ENCODE data around the gene THOC7.

THOC7 gene

DNA sequence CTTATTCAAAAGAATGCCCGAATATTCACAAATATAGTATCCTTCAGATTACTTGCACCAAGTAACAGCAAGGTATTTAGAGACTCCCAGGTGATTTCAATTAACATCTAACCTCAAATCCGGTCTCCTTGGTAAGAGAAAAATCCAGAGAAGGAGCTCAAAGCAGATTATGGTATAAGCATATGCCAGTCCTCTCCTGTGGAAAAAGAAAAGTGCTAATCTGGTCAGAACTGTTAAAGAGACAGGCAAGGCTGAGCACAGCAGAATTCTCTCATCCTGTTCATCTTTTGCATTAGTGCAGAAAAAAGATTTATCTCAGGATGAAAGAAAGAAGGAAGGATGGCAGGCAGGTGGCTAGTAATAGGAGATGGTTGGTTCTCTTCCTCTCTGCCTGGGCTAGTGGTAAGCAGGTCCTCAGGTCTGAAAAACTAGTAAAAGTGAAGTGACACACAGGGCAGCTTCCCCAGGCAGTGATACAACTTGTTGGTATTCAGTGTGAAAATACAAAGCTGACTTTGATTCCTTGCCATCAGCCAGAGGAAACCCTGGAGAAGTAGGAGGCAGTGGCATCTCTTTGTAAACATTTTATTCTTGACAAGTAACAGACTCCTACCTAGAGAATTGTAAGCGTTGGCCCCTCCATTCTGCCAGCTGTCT is 14.3 kb upstream of the THOC7 start:
- DNase-seq = no peak

DNA sequence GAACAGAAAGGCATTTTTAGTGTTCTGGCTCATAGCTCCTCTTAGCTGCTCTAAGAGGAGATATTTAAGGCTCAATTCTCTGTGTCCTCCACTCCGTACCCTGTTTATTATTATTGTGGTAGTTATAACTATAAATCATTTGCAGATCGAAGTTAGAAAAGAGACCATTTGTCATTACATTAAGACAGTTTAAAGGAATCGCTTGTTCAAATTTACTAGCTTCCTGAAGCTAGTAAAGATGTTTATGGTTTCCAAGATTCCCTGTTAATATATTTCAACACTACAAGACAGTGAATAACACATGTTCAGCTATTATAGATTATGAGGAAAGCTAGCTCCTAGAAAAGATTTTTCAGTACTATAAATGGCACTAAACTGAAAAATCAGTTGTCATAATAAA is 12.7 kb upstream of the THOC7 start:
- no peak for DNase-seq

DNA sequence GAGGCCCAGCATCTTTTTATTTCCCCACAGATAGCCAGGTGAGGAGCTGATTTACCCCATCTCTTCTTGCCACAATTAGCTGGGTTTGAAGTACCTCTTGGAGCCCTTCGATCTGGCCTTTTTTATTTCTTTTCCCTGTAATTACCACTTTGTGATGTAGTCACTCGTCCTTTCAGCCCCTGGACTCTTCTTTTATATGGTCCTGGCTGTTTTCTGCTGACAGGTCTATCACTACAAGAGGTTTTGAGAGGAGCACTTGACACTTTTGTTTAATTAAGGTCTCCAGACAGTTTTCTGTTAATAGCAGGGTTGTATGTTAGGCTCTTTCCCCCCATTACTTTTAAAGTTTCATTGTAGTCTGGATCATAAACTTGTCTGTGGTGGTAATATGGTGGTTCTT is 11.9 kb upstream of the THOC7 start:
- DNase-seq = no peak

DNA sequence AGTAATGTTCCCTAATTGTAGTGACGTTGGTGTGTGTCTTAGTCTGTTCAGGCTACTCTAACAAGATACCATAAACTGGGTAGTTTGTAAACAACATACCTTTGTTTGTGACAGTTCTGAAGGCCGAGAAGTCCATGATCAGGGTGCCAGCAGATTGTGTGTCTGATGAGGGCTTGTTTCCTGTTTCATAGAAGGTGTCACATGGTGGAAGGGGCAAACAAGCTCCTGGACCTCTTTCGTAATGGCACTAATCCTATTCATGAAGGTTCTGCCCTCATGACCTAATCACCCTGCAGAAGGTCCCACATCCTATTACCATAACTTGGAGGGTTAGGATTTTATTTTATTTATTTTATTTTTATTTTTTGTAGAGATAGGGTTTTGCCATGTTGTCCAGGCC is 11.2 kb upstream of the THOC7 start:
- DNase-seq = no peak

DNA sequence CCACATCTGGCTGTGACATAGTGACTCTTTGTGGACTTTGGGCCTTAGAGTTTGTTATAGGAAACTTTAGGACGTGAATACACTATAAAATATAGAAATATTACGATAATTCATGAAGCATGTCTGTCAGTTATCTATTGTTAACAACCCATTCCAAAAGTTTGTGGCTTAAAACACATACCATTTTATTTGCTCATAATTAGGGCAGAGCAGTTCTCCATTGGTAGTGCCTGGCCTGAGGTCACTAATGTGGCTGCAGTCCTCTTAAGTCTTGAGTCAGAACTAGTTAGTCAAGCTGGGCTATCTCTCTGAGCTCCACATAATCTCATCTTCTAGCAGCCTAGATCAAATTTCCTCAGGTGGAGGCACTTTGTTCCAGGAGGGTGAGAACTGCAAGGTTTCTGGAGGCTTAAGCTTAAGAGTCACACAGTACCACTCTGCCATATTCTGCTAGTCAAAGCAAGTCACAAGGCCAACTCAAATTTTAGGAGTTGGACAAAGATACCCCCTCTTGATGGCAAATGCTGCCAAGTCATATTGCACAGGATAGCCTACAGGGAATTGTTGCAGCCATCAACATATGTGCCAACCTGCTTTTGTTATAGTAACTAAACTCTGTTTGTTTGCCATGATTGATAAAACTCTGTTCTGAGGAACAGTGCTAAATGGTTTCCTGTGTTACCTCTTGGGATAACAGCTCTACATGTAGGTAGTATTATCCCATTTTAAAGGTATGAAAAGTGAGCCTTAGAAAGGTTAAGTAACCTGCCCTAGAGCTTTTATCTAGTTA is 8.7 kb upstream of the THOC7 start:
- no peak for DNase-seq

DNA sequence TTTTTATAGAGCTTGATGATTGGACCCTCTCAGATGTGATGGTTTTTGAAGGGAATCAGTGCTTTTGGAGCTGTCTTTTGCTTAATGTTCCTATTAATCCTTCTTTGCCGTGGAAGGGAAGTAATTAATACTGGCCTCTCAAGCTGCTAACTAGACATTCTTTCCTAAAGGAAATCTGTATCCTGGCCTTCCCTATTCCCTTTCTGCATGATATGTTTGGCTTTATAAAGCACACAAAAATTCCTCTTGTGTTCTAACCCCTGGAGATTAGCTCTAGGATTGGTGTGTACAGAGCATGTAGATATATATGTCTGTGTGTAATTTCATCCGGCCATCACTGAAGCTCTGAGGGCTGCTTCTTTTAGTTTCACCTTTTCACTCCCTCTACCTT is 7.0 kb upstream of the THOC7 start:
- no peak for DNase-seq

DNA sequence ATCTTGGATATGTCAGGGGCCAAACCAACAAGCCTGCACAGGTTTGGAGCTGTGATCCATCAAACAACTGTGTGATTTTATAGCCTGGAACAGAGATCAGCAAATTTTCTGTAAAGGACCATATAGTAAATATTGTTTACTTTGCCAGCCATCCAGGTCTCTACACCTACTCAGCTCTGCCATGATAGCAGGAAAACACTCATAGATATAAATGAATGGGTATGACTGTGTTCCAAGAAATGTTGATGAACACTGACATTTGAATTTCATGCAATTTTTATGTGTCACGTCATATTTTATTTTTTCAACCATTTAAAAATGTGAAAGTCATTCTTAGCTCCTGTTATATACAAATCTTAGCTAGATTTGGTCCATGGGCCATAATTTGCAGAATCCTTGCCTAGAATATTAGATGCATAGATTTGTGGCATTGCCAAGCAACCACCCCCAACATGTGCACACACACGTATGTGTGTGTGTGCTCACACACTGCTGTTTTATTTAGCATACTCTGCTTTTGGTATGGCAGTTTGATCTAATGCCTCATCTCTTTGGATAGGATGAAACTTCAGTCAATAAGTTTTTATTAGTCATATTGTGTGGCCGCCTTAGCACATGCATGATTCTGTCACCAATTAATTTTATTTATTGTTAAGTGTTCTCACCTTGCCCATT is 6.5 kb upstream of the THOC7 start:
- DNase-seq = no peak

DNA sequence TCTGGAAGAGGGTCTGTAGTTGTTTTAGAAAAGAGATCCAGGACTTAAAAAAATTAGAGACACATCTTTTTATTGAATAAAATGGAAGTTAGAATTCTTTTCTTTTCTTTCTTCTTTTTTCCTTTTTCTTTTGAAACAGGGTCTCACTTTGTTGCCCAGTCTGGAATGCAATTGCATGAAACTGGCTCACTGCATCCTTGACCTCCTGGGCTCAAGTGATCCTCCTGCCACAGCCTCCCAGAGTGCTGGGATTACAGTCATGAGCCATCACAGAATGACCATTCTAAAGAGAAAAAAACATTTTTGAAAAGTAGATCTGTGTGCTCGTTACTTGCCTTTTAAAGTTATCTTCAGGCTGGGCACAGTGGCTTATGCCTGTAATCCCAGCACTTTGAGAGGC is 3.6 kb upstream of the THOC7 start:
- no peak for DNase-seq

DNA sequence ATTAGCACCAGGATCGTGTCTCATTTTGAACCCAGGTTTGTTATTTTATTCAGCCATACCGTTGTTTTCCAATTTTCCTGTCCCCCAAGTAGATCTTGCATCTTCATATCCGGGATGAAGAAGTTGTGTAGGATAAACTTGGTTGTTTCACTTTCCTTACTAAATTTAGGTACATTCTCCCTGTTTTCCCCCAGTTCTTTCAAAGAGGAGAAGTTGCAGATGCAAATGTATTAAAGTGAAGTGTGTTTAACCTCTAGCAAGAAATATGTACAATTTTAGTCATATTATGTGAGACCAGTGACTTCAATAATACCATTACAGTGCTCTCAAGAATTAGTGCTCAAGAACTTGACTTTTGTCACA is 1.3 kb upstream of the THOC7 start:
- no peak for DNase-seq

DNA sequence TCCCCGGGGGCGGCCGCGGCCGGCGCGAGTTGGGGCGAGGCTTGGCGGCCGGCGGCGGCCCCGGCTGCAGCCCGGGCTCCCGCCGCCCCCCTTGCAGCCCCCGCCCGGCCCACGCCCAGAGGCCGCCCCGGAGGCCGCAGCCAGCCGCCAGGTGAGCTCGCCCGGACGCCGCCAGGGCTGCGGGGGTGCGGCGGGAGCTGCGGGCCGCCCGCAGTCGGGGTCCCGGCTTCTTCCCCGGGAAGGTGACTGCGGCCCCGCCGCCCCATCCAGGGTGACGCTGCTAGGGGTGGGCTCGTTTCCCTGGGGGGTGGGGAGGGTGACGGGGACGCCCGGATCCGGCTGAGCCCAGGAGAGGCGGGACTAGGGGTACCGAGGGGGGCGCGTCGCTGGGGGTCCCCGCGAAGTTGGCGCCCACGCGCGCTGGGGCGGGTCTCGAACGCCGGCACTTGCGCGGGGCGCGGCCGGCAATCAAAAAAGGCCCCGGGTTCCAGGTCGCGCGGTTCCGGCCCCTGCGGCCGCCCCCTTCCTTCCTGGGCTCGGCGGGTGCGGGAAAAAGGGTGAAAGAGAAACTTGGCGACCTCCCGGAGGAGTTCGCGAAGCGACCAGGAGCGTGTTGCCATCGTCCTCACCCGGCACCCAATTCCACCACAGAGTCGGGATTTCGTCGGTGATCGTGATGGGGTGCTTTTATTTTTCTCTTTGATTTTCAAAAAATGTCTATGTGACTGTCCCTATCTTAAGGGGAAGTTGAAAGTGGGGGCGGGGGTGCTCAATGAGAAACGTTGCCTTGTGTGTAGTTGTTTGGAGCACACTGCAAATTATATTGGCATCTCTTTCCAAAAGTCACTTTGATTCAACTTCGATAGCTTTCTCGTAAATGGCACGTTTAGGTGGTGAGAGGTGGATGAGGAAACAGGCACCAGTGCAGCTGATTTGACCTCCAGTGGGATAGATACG is 681 bp upstream of the THOC7 start:
- DNase-seq = peak; percentile 33

DNA sequence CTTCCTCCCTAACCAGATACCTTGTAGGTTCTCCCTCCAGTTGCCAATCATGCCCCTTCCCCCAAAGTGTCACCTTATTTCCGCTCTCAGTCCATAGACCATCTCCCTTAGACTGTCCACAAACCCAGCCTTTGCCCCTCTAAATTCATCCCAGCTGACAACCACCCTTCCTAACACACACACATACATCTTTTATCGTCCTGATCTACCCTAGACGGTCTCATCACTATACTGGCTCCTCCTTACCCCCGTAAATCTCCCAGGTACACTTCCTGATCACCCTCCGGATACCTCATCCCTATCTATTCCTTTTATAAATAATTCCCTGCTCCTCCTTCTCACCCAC is 828 bp downstream of the THOC7 start:
- no peak for DNase-seq

DNA sequence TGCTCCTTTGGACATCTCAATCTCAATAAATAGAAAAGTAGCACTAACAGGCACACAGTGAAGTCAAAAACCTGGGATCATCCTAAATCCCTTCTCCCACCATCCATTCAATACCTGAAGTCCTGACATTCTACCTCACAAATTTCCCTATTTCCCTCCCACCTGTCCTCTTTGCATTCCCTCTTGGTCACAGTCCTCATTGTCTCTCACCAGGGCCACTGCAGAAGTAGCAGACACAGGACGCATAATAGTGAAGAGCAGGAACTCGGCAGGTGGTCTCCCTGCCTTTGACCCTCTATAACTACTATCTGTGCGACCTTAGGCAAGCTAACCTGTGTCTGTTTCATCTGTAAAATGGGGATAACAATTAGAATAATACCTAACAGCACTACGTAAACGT is 2.3 kb downstream of the THOC7 start:
- DNase-seq = no peak

DNA sequence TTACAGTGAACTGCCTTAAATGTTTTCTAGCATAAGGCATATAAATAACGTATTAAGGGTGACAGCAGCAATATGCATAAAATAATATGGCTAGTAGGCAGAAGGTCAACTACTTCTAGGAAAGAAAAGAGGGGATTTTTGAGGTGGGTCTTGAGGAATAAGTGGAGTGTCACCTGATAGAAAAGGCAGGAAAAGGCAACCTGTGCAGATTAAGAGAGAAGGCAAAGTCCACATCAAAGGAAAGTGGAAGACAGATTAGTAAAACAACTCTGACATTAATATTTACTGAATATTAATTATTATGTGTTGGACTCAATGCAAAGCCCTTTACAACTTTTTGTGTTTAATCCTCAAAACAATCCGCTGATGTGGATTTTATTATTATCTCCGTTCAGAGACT is 2.8 kb downstream of the THOC7 start:
- DNase-seq = no peak

DNA sequence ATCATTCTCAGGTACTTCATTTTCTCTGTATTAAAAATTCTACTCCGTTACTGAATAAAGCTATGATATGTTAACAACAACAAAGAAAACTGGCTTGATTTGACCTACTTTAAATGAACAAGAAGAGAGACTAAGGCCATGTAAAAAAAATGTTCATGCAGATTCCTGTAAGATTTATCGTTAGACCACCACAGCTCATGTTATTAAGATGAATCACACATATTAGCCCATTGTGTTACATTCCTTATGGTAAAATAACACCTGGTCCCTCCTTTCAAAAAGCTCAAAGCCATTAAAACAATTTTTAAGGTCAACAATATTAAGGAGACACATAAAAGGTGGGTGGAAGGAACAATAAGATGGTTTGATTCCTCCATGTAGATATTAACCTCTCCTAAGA is 6.3 kb downstream of the THOC7 start:
- no peak for DNase-seq

DNA sequence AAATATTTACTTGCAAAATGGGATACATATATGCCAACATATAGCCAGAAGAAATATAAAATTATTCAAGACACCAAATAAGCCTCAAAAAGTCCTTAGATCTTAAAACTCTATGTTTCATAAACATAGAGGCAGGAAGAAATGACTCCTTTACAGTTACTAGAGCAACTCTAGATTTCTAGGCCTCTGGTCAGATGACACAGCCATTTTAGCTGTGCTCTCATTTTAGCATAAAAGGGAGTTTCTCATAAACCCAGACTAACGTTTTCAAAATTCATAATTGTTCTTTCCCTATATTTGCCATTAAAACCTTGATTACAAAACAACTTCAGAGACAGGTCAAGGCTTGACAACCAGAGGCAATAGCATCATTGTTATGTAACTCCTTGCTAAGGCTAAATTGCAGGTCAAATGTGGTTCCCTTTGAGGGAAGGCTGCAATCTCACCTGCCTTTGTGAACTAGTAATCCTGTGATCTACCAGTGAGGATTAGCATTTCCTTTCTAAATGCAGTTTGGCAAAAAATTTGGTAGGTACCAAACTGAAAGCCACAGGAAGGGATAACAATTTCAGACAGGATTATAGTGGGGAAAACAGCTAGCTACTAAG is 8.2 kb downstream of the THOC7 start:
- DNase-seq = no peak

DNA sequence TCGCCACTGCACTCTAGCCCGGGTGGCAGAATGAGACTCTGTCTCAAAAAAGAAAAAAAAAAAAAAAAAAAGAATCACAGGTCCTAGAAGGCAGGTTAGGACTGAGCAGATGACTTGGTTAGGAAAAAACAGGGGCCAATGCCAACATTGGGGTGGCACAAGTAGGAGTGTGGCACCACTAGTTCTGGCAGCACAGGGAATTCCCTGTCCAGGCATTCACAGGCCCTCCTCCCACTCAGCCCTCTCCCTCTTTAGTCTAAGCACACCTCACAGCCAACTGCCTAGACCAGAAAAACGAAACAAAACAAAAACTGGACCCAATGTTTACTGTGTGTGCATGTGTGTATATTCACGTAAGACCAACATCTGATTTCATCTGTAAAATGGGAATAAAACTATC is 10.5 kb downstream of the THOC7 start:
- no peak for DNase-seq

DNA sequence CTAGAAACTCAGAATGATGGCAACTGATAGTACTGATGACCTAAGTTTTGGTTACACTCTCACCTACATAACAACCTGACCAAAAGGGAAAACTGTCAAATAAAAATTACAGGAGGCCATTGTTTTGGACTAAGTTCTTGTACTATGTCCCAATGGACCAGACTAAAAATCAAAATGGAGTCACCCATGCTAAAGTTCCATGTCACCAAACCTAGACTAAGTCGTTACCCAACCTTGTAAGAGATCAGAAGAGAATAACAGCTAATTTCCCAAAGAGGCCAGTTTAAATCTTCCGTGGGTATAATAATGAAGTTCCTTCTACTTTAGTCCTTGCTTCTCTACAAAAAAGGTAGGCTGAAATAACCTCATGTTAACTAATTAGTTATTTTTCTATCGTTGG is 12.3 kb downstream of the THOC7 start:
- no peak for DNase-seq

DNA sequence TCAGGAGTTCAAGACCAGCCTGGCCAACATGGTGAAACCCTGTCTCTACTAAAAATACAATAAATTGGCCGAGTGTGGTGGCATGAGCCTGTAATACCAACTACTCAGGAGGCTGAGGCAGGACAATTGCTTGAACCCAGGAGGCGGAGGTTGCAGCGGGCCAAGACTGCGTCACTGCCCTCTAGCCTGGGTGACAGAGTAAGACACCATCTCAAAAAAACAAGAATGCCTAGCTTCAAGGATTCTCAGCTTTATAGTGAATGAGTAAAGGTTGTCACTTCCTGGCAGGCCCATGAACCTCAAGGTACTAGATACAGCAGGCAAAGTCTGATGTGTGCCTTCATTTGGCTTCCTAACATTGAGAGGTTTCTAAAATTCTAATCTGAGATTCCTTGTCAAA is 14.4 kb downstream of the THOC7 start:
- DNase-seq = no peak

DNA sequence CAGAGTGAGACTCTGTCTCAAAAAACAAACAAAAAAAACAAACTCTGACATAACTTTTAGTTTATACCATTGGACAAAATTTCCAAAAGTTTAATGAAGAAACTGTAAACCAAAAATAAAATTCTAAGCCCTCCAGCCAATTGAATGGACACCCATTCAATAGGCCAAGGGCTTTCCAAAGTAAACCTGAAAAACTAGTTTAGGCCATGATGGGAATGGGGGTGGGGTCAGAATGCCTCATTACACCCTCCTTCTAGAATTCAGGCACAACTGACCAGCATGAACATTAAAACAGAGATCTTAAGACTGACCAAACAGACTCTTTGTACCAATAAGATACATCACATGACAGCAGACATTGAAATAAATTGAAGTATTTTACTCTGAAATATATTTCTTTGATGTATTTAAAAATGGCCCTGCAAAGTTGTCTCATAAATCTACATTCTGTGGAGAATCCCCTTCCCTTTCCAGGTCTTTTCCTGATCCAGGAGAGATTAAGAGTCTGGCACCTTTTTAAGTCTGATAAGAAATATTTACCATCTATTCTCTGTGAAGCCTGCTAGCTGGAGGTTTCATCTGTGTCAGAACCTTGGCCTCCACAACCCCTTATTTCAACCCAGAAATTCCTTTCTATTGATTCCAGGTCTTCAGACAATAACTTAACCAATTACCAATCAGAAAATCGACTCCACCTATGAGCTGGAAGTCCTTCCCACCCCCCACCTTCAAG is 15.7 kb downstream of the THOC7 start:
- no peak for DNase-seq

DNA sequence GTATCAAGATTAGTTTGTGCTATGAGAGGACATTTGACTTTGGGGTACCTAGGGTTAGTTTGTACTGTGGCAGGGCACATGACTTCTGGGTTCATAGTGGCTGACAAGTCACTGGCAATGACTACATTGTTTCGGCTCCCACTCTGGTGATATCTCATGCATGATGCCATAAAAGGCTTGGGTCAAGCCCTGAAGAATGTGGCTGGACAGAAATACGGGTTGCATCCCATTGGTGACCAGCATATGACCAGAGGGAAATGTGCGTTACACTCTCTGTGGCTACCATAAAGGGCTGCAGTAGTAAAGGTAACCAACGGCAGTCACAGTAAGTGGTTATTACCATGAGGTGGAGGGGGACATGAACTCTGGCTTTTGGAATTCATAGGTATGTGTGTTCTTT is 18.4 kb downstream of the THOC7 start:
- DNase-seq = no peak

DNA sequence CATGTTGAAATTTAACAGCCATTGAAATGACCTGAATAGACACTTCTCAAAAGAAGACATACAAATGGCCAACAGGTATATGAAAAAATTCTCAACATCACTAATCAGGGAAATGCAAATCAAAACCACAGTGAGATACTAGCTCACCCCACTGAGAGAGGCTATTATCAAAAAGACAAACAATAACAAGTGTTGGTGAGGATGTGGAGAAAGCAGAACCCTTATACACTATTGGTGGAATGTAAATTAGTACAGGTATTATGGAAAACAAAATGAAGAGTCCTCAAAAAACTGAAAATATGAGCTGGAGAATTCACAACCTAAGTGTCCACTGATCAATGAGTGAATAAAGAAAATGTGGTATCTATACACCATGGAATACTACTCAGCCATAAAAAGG is 21.5 kb downstream of the THOC7 start:
- no peak for DNase-seq

DNA sequence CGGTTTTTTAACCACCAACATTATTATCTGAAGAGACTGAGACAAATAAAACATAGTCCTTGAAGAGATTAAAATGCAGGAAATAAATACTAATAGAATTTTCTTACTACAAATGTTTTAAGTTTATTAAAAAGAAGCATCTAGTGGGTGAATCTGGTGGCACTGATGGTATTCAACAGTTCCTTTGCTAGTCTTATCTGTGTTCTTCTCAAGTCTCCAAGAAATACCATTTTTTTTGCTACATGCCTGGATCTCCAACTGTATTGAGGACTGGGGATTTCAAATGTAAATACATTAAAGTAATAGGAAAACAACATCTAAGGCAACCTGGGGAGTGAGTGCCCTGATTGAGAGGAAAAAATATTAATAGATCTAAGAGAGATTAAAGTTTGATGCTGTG is 21.9 kb downstream of the THOC7 start:
- DNase-seq = no peak

Measured in central memory CD4-positive, alpha-beta T cell (primary cell).